IMR-90 (cell line): ENCODE measurements around the gene HOXA3. TPM values are rescaled to one million over a fixed set of nuclear protein-coding genes. Genes with fewer than 3 reads are reported as not detected.

ENCODE experiments used
- ATAC-seq: fragments of 200-7000 bp; cut with Tn5 transposase; 2 replicates; pipeline ENCODE4 v1.9.1; 2020; ENCODE audit warnings: low read depth, mild to moderate bottlenecking, moderate library complexity
- BruUV-seq: library from RNA; stranded (reverse); fragments of 400-500 nt; replicated peaks from 2 replicates; lab custom pipeline; 2021; lab: Mats Ljungman, UMichigan
- CTCF ChIA-PET: fragments of 300-600 bp; formaldehyde crosslinking; extraction: SDS; loops from one replicate; lab custom pipeline; 2021; ENCODE audit warnings: antibody characterized with exemption; lab: Yijun Ruan, JAX
- POLR2A ChIA-PET: fragments of 300-600 bp; sonication (Branson Sonifier 250); formaldehyde crosslinking; loops from one replicate; lab custom pipeline; 2022; ENCODE audit warnings: antibody characterized with exemption; ENCODE audit not compliant: unreplicated experiment; lab: Charles Lee
- DNase-seq: peaks from one replicate; pipeline ENCODE4 v3.0.0; 2013
- H2AFZ ChIP-seq: replicated peaks from 2 replicates; pipeline ENCODE3; 2013; ENCODE audit warnings: low read length, mild to moderate bottlenecking; ENCODE audit not compliant: poor library complexity
- H2AK5ac ChIP-seq: 2 replicates; pipeline ENCODE4 v1.6.1; 2013; ENCODE audit warnings: low read depth, low read length, inconsistent platforms
- H2AK9ac ChIP-seq: replicated peaks from 2 replicates; pipeline ENCODE3; 2013; ENCODE audit warnings: mild to moderate bottlenecking, low read depth, low read length, moderate library complexity; ENCODE audit not compliant: poor library complexity
- H2BK120ac ChIP-seq: 2 replicates; pipeline ENCODE4 v1.6.1; 2013; ENCODE audit warnings: low read depth, low read length, inconsistent platforms
- H2BK15ac ChIP-seq: 3 replicates; pipeline ENCODE4 v1.6.1; 2013; ENCODE audit warnings: low read depth, low read length, inconsistent platforms
- H2BK20ac ChIP-seq: 2 replicates; pipeline ENCODE4 v1.6.1; 2013; ENCODE audit warnings: low read depth, mild to moderate bottlenecking, inconsistent platforms, low read length, moderate library complexity
- H2BK5ac ChIP-seq: 2 replicates; pipeline ENCODE4 v1.6.1; 2013; ENCODE audit warnings: mild to moderate bottlenecking, low read depth, low read length, inconsistent platforms; ENCODE audit not compliant: poor library complexity, severe bottlenecking
- H3K14ac ChIP-seq: replicated peaks from 2 replicates; pipeline ENCODE4 v1.6.1; 2013; ENCODE audit warnings: low read depth, low read length, inconsistent platforms
- H3K18ac ChIP-seq: 2 replicates; pipeline ENCODE4 v1.6.1; 2013; ENCODE audit warnings: low read depth, low read length, control low read depth
- H3K23ac ChIP-seq: 2 replicates; pipeline ENCODE4 v1.6.1; 2013; ENCODE audit warnings: low read depth, low read length, inconsistent platforms
- H3K27ac ChIP-seq: 2 replicates; pipeline ENCODE4 v1.5.1; 2013; ENCODE audit warnings: mild to moderate bottlenecking, control low read depth, low read length; ENCODE audit not compliant: insufficient read depth
- H3K27me3 ChIP-seq: 2 replicates; pipeline ENCODE4 v1.6.1; 2013; ENCODE audit warnings: low read length; ENCODE audit not compliant: control insufficient read depth, insufficient read depth
- H3K36me3 ChIP-seq: 2 replicates; pipeline ENCODE4 v1.6.1; 2013; ENCODE audit warnings: low read length, mixed read lengths; ENCODE audit not compliant: control insufficient read depth, insufficient read depth
- H3K4ac ChIP-seq: 2 replicates; pipeline ENCODE4 v1.6.1; 2013; ENCODE audit warnings: low read depth, low read length, inconsistent platforms
- H3K4me1 ChIP-seq: 2 replicates; pipeline ENCODE4 v1.6.1; 2013; ENCODE audit warnings: low read length, mixed read lengths; ENCODE audit not compliant: control insufficient read depth, insufficient read depth
- H3K4me2 ChIP-seq: 2 replicates; pipeline ENCODE4 v1.6.1; 2013; ENCODE audit warnings: low read depth, mild to moderate bottlenecking, control low read depth, low read length, moderate library complexity
- H3K4me3 ChIP-seq: 2 replicates; pipeline ENCODE4 v1.5.1; 2013; ENCODE audit warnings: low read depth, mild to moderate bottlenecking, control low read depth, low read length, moderate library complexity; ENCODE audit not compliant: insufficient read depth
- H3K56ac ChIP-seq: 2 replicates; pipeline ENCODE4 v1.6.1; 2013; ENCODE audit warnings: low read length, inconsistent platforms; ENCODE audit not compliant: insufficient read depth; ENCODE audit errors: extremely low read depth
- H3K79me1 ChIP-seq, 2 experiments: 2 replicates each; pipeline ENCODE4 v1.6.1; 2013; ENCODE audit warnings: low read length in 2 of 2, inconsistent platforms in 1 of 2, low read depth in 1 of 2
- H3K9ac ChIP-seq: 2 replicates; pipeline ENCODE4 v1.6.1; 2013; ENCODE audit warnings: low read depth, low read length, control low read depth
- H3K9me1 ChIP-seq: 2 replicates; pipeline ENCODE4 v1.6.1; 2013; ENCODE audit warnings: low read length, inconsistent platforms; ENCODE audit not compliant: insufficient read depth
- H3K9me3 ChIP-seq: 2 replicates; pipeline ENCODE4 v1.6.1; 2013; ENCODE audit warnings: low read length; ENCODE audit not compliant: control insufficient read depth, insufficient read depth
- H4K20me1 ChIP-seq: 2 replicates; pipeline ENCODE4 v1.6.1; 2013; ENCODE audit warnings: low read length, inconsistent platforms; ENCODE audit not compliant: insufficient read depth
- H4K5ac ChIP-seq: 2 replicates; pipeline ENCODE4 v1.6.1; 2013; ENCODE audit warnings: mild to moderate bottlenecking, low read depth, low read length, control low read depth
- H4K8ac ChIP-seq, 2 experiments: 2 replicates each; pipeline ENCODE4 v1.6.1; 2013; ENCODE audit warnings: low read depth in 2 of 2, low read length in 2 of 2, control low read depth in 1 of 2, inconsistent platforms in 1 of 2
- H4K91ac ChIP-seq: 2 replicates; pipeline ENCODE4 v1.6.1; 2013; ENCODE audit warnings: low read depth, low read length, inconsistent platforms; ENCODE audit not compliant: insufficient read depth
- BHLHE40 ChIP-seq: fragments of 150-350 bp; IDR thresholded peaks from 2 replicates; pipeline ENCODE4 v1.6.1; 2016; ENCODE audit warnings: mild to moderate bottlenecking, low read depth, low read length
- FOS ChIP-seq: fragments of 150-350 bp; IDR thresholded peaks from 2 replicates; pipeline ENCODE4 v1.6.1; 2016; ENCODE audit warnings: low read depth, low read length
- MAFK ChIP-seq: IDR thresholded peaks from 2 replicates; pipeline ENCODE4 v1.6.1; 2012; ENCODE audit warnings: low read depth, low read length, improper control_type of control experiment
- NFE2L2 ChIP-seq: fragments of 150-350 bp; IDR thresholded peaks from 2 replicates; pipeline ENCODE4 v1.6.1; 2016; ENCODE audit warnings: low read depth, mild to moderate bottlenecking, low read length
- POLR2A ChIP-seq: IDR thresholded peaks from 2 replicates; pipeline ENCODE4 v1.6.1; 2012; ENCODE audit warnings: mild to moderate bottlenecking, low read depth, low read length
- RAD21 ChIP-seq: IDR thresholded peaks from 2 replicates; pipeline ENCODE4 v1.6.1; 2012; ENCODE audit warnings: low read length, improper control_type of control experiment
- WGBS, 2 experiments: methylation state at CpG; one replicate each; pipeline versions ENCODE4 v1.1.5 to v1.1.7; 2013; ENCODE audit warnings: missing lambda C conversion rate in 2 of 2; ENCODE audit not compliant: insufficient read length in 1 of 2; ENCODE audit errors: extremely low coverage in 2 of 2; 5-methylcytosine and 5-hydroxymethylcytosine counted together
- dilution Hi-C: fragments of 300-500 bp; cut with HindIII; formaldehyde crosslinking; loops from one replicate; pipeline ENCODE4 v1.14.3; 2018; ENCODE audit warnings: low sequenced_read_pairs; ENCODE audit not compliant: unreplicated experiment
- in situ Hi-C: fragments of 300-500 bp; cut with MboI; formaldehyde crosslinking; loops from 3 replicates; pipeline ENCODE4 v1.14.3; 2019; ENCODE audit warnings: low sequenced_read_pairs, inconsistent platforms, mixed read lengths
- intact Hi-C: fragments of 100-400 bp; cut with micrococcal nuclease; formaldehyde crosslinking; loops from 2 replicates; pipeline ENCODE4 v1.10.0; 2022
- polyA plus RNA-seq, 3 experiments: library from polyadenylated mRNA; depleted of rRNA; stranded (reverse); fragments of >200 nt; gene quantifications; 2 replicates each; pipeline ENCODE4 v1.2.3, GENCODE V29; 2012; ENCODE audit warnings: low replicate concordance in 1 of 3
- total RNA-seq: library from RNA; depleted of rRNA; stranded (reverse); fragments of >200 nt; gene quantifications from 2 replicates; pipeline ENCODE4 v1.2.3, GENCODE V29; 2012
- TF ChIP-seq, protein P1 (sequence below): conservative IDR thresholded peaks from 2 replicates; pipeline ENCODE4 v1.5.1; 2012; ENCODE audit warnings: mild to moderate bottlenecking, low read depth, low read length, improper control_type of control experiment
- TF ChIP-seq, protein P2 (sequence below): fragments of 150-350 bp; IDR thresholded peaks from 2 replicates; pipeline ENCODE4 v1.6.1; 2016; ENCODE audit warnings: low read depth, mild to moderate bottlenecking, low read length, moderate library complexity, borderline replicate concordance

Gene HOXA3
- total and polyA plus RNA-seq, 2 of the 4 experiments (the other 2 are of a cell fraction), result 0.90 to 5.4 TPM

DNA sequence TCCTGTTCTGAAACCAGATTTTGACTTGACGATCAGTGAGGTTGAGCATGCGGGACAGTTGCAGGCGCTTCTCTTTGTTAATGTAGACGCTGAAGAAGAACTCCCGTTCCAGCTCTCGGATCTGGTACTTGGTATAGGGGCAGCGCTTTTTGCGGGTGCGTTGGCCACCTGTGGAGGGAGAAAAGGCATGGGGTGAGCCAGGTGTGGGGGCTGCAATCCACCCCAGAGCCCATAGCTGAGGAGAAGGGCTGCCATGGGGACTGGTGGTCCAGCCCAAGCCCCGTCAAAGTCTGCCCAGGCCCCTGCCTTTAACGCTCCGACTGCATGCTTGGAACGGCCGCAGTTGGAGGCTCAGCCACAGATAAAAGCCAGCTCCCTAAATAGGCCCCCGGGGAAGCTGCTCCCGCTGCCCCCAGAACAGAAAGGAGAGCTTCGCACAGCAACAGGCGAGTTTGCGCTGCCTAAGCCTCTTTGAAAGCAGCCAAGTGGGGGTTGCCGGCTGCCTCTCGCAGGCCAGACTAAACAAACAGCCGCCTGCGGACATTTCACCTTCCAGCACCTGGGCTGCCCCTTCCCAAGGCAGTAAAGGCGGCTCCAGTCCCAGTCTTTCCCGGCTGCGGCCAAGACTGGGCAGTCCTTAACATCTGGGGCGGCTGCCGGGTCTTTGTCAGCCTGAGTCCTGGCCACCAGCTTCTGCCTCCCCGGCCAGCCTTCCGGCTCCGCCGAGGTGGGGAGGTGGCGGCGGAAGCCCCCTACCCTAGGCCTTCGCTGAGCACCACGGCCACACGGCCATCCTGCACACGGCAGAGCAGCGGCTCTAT lies 30.7 kb upstream of the HOXA3 start:
- no peak overlapping the region for H3K23ac ChIP-seq
- DNase-seq (no peak), ATAC-seq (no peak)
- no peaks in the 10 kb centered on the region for H3K79me1 ChIP-seq
- peaks cover 87% of the 10 kb centered on the region for H3K27me3 ChIP-seq
- no TSS peak for BruUV-seq
- no peak overlapping the region for H3K56ac ChIP-seq
- TF ChIP-seq BHLHE40, result no peak
- TF ChIP-seq MAFK, result no peak
- TF ChIP-seq NFE2L2, result no peak
- no peak for TF ChIP-seq RAD21
- no peak for TF ChIP-seq POLR2A
- no peak for TF ChIP-seq FOS
- TF ChIP-seq, protein P1, sequence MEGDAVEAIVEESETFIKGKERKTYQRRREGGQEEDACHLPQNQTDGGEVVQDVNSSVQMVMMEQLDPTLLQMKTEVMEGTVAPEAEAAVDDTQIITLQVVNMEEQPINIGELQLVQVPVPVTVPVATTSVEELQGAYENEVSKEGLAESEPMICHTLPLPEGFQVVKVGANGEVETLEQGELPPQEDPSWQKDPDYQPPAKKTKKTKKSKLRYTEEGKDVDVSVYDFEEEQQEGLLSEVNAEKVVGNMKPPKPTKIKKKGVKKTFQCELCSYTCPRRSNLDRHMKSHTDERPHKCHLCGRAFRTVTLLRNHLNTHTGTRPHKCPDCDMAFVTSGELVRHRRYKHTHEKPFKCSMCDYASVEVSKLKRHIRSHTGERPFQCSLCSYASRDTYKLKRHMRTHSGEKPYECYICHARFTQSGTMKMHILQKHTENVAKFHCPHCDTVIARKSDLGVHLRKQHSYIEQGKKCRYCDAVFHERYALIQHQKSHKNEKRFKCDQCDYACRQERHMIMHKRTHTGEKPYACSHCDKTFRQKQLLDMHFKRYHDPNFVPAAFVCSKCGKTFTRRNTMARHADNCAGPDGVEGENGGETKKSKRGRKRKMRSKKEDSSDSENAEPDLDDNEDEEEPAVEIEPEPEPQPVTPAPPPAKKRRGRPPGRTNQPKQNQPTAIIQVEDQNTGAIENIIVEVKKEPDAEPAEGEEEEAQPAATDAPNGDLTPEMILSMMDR, result no peak
- TF ChIP-seq, protein P2, sequence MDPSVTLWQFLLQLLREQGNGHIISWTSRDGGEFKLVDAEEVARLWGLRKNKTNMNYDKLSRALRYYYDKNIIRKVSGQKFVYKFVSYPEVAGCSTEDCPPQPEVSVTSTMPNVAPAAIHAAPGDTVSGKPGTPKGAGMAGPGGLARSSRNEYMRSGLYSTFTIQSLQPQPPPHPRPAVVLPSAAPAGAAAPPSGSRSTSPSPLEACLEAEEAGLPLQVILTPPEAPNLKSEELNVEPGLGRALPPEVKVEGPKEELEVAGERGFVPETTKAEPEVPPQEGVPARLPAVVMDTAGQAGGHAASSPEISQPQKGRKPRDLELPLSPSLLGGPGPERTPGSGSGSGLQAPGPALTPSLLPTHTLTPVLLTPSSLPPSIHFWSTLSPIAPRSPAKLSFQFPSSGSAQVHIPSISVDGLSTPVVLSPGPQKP, result no peak
- no peak overlapping the region for H2AFZ ChIP-seq
- H3K4me2 ChIP-seq, result no peak overlapping the region
- H3K14ac ChIP-seq, result no peak overlapping the region
- no peak overlapping the region for H3K18ac ChIP-seq
- WGBS, 2 experiments, result 10% methylated on average over 13 of the region's 39 CpGs; no CpG with 5 or more reads in 1 of the 2 experiments
- dilution Hi-C loops, result no loop called here
- no peaks in the 10 kb centered on the region for H3K9me1 ChIP-seq
- no peak overlapping the region for H4K91ac ChIP-seq
- CTCF ChIA-PET, result interaction anchor here (1.3 kb wide), 1 partner anchor 22 kb away, joined by 3 read pairs; no protein-coding TSS in a partner anchor
- no peaks in the 10 kb centered on the region for H3K36me3 ChIP-seq
- peaks cover 3% of the 10 kb centered on the region; the same call in 1 of the 2 replicates for H3K4me1 ChIP-seq
- H2BK120ac ChIP-seq, result no peak overlapping the region
- H2BK5ac ChIP-seq, result no peak overlapping the region
- POLR2A ChIA-PET, result no interaction called here
- no peak overlapping the region for H4K5ac ChIP-seq
- H2BK20ac ChIP-seq, result no peak overlapping the region
- H2AK5ac ChIP-seq, result no peak overlapping the region
- in situ Hi-C loops, result no loop called here
- H3K9ac ChIP-seq, result no peak overlapping the region
- no peak overlapping the region for H3K4ac ChIP-seq
- peaks cover 7% of the 10 kb centered on the region; the same call in 1 of the 2 replicates for H3K9me3 ChIP-seq
- H3K27ac ChIP-seq, result no peak overlapping the region
- H2AK9ac ChIP-seq, result no peak overlapping the region
- H2BK15ac ChIP-seq, result no peak overlapping the region
- intact Hi-C loops, result no loop called here
- peaks cover 17% of the 10 kb centered on the region; the same call in 1 of the 2 replicates for H4K20me1 ChIP-seq
- H3K4me3 ChIP-seq, result no peak overlapping the region
- H4K8ac ChIP-seq, result no peak overlapping the region
